Prostate gland (tissue), 2 donors: ENCODE results near the gene CNOT8.

Source experiments
- CTCF ChIP-seq, 4 experiments: fragments of 200-600 bp in 2 of 4; fragments of 450-650 bp in 2 of 4; sonication (generic) in 2 of 4; IDR thresholded peaks; 1 replicate in 3 of 4; 2 replicates in 1 of 4; pipeline ENCODE4 v1.5.1; 2016 to 2019; ENCODE audit warnings: antibody characterized with exemption in 4 of 4, mild to moderate bottlenecking in 2 of 4, moderate library complexity in 2 of 4
- POLR2A ChIP-seq: fragments of 450-650 bp; IDR thresholded peaks from one replicate; pipeline ENCODE4 v1.6.1; 2016; ENCODE audit warnings: antibody characterized with exemption, mild to moderate bottlenecking

- TF ChIP-seq CTCF (IDR thresholded peaks at IDR 0.05) (no peak), POLR2A (no peak)
Observed at GRCh38 chr5:154811239-154811638, 47.2 kb upstream of the CNOT8 start.
